HG03066 (cell line): ENCODE data around the gene GPX4.

ENCODE experiments used
- ATAC-seq: cut with Tn5 transposase; IDR thresholded peaks from one replicate; pipeline ENCODE4 v1.9.1; 2021; ENCODE audit warnings: low read depth; ENCODE audit not compliant: unreplicated experiment

Gene GPX4

DNA sequence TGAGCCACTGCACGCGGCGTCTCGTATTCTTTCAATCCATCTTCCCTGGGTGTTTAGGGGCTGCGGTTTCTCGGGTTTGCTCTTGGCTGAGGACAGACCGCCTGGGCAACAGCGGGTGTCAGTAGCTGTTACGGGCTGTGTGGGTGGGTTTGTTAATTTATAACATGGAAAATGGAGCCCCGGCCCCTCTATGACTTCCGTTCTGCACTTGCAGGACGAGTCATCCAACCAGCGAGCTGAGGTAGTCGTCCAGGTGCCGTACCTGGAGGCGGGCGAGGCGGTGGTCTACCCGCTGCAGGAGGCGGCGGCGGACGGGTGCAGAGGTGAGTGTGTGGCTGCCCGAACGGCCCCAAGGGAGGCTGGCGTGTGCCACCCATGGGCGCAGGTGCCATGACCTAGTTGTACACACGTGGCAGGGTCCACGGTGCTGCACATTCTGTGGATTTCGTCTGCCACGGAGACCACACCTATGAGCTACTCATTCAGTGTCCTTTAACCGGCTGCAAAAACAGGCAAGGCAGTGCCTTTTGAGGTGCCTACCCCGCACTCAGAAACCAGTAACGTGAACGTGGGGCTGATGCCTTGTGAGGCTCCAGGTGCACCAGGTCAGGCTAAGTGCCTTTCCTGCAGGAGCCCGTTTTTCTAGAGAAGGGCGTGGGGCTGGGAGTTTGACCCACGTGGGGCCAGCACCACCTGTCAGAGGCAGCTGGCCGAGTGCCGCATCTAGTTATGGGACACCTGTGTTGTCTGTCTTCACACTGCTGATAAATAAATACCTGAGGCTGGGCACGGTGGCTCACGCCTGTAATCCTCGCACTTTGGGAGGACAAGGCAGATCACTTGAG is 19.5 kb upstream of the GPX4 start:
- no peak for ATAC-seq

DNA sequence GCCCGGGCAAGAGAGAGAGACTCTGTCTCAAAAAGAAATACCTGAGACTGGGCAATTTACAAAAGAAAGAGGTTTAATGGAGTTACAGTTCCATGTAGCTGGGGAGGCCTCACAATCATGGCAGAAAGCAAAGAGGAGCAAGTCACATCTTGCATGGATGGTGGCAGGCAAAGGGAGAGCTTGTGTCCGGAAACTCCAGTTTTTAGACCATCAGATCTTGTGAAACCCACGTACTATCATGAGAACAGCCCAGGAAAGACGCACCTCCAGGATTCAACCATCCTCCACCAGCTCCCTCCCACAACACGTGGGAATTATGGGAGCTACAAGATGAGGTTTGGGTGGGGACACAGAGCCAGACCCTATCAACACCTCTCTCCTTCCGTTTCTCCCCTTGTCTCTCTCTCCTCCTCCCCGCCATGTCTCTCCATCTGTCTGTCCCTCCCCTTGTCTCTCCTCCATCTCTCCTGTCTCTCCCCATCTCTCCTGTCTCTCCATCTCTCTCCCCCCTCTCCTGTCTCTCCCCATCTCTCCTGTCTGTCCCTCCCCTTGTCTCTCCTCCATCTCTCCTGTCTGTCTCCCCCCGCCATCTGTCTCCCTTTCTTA is 18.6 kb upstream of the GPX4 start:
- no peak for ATAC-seq

DNA sequence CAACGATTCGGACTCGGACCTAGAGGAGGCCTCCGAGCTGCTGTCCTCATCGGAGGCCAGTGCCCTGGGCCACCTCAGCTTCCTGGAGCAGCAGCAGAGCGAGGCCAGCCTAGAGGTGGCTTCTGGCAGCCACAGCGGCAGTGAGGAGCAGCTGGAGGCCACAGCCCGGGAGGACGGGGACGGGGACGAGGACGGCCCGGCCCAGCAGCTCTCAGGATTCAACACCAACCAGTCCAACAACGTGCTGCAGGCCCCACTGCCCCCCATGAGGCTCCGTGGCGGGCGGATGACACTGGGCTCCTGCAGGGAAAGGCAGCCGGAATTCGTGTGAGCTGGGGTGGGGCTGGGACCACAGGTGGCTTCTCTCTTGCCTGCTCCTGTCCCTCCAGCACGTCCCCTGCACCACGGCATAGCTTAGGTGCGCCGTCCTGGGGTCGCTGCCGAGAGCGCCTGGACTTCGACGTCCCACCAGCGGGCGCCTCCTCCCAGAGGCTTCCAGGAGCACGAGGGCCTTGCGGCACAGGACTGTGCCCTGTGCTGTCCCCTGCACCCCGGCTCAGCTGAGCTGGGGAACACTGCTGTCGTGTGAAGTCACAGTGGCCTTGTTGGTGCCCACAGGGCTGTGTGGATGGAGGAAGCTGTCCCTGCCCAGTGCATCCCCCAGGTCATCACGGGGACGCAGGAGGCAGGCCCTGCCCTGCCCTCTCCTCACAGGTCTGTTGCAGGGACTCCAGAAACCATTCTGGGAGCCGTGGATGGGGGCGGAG is 17.9 kb upstream of the GPX4 start:
- no peak for ATAC-seq

DNA sequence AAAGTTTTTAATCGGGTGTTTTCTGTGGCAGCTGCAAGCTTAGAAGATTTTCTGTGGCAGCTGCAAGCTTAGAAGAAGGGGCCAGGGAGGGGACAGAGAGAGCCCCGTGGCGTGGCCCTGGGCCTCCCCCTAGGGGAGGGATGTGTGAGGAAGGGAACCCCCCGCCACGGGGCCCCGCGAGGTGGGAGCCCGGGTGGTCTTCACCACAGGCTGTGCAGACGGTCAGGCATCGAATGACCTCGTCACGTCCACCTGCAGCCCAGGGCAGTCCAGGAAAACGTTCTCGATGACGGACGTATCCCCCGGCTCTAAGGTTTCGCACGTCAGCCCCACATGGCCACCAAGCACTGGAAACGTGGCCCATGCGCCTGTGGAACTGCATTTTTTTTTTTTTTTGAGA is 17.2 kb upstream of the GPX4 start:
- no peak for ATAC-seq

DNA sequence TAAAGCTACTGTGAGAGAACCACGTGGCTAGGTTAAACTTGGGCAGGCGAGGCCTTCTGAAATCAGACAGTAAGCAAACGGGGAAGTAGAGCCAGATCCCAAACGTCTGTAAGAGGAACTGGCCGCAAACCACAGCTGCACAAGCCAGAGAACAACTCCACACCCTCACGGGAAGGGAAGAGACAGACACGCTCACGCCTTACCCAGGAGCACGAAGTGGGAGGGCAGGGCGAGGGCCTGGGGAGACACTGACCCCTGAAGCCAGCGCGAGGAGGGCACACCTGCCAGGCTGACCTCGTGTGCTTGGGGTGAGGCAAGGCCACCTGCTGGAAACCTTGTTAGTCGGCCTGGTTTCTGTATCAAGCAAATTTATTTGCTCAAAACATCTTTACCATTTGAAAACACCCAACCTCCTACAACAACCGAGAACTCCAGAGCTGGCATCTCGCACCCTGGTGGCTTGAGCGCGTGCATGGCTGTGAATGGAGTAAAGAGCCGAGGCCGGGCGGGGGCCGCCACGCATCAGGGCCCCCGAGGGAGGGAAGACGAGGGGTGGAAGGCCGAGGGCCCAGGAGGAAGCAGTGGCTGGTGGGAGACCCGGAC is 15.9 kb upstream of the GPX4 start:
- ATAC-seq: no peak

DNA sequence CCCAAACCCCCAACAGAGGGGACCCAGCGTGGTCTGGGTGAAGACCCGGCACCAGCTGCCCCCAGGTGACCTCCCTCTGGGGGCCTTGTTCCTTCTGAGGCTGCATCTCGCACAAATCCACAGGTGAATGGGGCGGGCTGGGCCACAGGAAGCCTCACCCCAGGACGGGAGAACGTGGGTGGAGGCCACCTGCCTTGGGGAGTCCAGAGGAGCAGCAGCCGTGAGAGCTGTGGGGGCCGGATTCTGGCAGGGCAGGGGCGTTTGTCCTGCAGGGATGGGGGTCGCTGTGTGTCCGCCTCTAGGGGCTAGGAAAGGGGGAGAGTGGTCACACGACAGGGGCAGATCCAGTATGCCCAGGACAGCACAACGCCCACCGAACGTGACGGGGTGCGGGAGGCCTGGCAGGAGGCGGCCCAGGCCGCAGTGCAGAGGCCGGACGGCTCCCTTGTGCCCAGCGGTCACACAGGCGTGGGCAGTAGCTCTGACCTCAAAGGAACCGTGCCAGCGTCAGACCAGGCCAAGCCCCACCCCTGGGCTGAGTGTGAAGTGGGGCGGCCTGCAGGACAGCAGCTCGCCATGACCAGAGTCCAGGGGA is 15.3 kb upstream of the GPX4 start:
- ATAC-seq: no peak

DNA sequence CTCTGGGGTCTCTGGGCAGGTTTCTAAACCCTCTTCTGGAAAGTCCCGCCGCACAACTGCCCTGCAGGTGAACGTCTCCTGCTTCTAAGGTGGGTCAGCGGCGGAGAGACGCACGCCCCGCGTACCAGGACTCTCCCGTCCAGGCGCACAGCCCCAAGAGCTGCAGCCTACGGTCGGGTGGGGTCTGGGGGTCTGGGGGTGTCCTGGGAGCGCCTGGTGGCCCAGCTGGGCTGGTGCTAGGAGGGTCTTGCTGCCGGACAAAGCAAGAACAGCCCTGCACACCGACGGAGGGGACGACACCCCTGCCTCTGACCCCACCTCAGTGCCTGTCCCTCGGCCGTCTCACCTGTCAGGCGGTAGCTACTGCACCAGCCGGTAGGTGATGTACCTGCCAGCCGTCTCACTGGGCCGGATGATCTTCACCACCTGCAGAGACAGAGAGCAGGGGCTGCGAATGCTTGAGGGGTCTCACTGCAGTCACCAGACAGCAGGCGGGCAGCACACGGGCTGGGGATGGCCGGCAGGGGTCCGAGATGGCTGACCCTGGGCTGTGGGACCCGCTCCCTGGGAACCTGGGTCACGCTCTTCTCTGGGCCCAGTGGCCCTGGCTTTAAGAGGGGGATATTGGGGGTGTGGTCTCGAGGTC is 14.5 kb upstream of the GPX4 start:
- no peak for ATAC-seq

DNA sequence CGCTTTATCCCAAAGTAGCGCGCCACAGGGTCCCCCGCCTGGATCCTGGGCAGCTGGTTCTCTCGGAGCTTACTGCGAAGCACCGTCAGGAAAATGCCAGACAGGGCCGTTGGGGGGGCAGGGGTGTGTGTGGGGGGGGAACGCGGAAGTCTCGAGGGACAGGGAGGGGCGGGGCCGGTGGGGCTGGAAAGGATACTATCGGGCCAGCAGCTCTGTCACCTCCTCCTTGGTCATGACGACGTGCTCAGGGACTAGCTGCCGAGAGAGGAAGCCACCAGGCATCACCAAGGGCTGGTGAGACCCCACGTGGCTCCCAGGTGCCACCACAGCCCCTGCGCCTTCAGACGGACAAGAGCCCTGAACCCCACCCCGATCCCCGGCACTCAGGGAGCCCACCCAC is 13.9 kb upstream of the GPX4 start:
- no peak for ATAC-seq

DNA sequence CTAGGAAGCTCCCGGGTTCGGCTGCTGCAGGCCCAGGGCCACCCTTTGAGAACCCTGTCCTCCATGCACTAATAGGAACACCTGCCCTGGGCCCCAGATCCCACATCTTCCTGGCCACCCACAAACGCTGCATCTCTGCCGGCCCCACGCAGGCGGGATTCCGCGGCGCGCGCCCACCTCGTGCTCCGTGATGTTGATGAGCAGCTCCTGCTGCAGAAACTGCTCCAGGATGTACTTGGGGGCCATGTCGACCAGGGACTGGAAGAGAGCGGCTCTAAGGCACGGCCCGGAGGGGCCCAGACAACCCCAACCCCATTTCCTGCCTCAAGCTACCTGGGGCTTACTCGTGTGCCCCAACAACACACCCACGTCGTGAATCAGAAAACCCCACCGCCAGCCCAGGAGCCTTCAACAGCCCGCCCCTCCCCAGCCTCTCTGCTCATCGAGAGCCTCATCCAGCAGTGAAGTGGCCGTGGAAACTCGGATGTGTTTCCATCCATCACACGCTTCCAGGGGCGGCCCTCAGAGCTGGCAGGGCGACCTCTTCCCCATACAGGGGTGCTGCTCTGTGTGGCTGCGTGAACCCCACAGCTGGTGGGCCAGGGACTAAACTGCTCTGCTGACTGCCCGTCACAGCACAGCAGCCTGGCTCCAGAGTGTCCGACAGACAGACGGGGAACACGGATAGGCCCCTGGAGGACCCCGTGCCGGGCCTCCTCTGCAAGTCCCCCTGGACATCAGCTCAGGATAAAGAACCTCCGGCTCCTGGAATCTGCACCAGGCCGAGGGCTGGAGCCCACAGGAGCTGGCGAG is 12.9 kb upstream of the GPX4 start:
- ATAC-seq: no peak

DNA sequence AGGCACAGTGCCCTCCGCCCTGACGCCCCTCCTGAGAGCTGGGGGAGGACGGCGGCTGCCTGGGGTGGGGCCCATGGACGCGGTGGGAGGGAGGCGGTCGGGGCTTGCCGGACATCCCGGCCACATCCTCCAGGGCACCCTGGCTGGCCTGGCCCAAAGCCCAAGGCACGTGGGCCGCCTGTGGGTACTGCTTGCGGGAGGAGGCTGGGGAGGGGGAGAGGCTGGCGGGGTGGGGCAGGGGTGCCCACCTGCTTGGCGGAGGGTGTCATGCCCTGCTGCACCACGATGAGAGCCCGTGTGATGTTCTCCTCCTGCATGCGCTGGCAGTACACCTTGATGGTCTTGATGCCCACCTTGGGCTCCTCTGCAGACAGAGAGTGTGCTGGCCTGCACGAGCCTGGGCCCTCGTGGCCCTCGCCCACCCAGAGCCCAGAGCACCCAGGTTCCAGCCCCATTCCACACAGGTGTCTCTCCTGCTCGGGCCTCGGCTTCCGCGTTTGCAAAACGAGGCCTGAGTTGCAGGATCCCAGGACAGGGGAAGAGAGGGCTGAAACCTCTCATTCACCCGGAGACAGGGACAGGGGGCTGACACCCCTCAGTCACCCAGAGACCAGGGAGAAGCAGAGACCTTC is 12.1 kb upstream of the GPX4 start:
- no peak for ATAC-seq

DNA sequence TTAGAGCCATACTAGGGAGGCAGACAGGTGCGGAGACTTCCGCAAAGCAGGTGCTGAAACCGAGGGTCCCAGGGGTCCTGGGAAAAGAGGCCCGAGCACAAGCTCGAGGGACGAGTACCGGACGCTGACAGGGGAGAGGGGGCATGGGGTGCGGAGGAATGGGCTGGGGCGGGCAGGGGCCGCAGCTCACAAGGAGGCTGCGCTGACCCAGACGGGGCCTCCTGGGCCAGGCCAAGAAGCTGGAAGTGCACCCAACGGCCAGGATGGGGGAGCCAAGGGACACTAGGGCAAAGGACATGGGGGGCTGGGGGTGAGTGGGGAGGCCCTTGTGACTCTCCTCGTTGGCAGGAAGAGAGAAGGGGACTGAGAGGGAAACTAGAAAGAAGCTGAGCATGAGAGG is 10.5 kb upstream of the GPX4 start:
- ATAC-seq: no peak

DNA sequence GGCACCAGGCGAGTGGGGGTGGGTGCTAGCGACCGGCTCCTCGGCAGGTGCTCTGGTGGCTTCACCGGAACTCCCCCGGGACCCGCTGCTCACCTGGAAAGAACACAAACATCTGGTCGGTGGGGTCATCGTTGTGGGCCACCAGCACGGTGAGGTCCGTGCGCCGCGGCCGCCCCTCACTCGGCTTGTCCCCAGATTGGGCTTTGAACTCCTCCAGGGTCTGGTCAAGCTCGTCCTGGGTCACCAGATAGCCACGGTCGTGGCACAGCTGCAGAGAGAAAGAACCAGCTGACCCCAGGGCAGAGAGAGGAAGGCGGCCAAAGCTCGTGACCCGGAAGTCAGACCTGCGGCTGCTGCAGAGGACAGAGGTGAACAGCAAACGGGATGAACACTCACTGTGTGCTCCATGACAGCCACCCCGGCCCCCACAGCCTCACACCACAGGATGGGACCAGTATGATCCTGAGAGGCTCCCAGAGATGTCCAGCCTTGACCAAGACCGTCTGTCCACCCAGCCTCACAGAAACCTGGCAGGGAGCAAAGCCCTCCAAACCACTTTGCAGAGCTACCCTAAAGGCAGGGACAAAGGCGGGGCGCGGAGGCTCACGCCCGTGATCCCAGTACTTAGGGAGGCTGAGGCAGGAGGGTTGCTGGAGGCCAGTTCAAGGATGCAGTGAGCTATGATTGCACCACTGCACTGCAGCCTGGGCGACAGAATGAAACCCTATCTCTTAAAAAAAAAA is 9.8 kb upstream of the GPX4 start:
- no peak for ATAC-seq

DNA sequence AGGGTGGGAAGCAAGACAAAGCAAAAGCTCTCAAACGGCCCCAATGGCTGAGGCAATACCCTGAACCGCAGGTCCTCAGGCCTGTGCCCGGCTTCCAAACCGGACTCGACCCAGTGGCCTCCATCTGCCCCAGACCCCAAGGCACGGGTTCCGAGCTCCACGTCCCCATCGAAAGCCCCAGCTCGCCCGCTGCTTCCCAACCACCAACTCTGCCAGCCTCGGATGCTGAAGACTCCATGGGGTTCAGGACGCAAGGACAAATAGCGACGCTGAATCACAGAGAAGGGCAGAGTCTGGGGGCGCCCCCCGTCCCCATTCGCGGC is 9.2 kb upstream of the GPX4 start:
- no peak for ATAC-seq

DNA sequence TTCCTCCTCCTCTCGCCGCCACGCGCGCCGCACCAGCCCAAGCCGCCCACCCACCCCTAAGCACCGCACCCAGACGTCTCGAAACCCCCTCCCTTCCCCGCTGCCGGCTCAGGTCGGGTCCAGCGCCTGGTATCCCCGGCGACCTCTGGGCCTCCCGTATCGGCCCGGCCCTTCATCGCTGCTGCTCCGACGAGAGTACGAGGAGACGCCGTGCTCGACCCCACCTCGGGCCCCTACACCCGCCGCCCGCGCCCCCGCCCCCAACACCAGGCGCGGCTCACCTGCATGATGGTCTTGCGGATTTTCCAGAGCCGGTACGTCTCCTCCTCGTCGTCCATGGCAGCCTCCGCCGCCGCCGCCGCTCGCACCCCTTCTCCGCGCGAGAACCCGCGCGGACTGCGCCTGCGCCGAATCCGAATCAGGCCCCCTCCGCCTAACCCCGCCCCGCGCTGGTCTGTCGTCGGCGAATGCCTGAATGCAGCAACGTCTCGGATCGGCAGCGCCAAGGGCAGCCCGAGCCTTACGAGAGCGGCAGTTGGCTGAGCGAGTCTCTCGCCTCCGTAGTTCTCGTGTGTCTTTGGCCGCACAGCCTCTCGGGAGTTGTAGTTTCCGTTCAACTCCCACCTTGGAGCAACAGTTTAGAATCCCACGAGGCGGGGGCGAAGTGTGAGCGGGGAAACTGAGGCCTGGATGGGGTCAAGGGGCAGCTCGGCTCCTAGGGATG is 8.7 kb upstream of the GPX4 start, which contains the start of gene POLR2E:
TSS of gene POLR2E (minus strand) at position 398 of the 724 bp plus-strand sequence. CDS start at position 338, 60 bp downstream.
- ATAC-seq: peak; percentile 79

DNA sequence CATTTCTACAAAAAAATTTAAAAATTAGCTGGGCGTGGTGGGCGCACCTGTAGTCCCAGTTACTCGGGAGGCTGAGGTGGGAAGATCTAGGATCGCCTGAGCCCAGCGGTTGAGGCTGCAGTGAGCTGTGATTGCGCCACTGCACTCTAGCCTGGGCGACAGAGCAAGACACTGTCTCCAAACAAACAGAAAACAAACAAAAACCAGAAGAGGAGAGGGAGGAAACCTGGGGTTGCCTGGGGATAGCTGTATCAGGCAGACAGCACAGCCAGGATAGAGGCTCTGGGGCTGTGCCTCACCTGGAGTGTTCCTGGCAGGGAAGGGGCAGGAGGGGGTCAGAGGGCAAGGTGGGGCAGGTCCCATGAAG is 6.0 kb upstream of the GPX4 start:
- ATAC-seq: no peak

DNA sequence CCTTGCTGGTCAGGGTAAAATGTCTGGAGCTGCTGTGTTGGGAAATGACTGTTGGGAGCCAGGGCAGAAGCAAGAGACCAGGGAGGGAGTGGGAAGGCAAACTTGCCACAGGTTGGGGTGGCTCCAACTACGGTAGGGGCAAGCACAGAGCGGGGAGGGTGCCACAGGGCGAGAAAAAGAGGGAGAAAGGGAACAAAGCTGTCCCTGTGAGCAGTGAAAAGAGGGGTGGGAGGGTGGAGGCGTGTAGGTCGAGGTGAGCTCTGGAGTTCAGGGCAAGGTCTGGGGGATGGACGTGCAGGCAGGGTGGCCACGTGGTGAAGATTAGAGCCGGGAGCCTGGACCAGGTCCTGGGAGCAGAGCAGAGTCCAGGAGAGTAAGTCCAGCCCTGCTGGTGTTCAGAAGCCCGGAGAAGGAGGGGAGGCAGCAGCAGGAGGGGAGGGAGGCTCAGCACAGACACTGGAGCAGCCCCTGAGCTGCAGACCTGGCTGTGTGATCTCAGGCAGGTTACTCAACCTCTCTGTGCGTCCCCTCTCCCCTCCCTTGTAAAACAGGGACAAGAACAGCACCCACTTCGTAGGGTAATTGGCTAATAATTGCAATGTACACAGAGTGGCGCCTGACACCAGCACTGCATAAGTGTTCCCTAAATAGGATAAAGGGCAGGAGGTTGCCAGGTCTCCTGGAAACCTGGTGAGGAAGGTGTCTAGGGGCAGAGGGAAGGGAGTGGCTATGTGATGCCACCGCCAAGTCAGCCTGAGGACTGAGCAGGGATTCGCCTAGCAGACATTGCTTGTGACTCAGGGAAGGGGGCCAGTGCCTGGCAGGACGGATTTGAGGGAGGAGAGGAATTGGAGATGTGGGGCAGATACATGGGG is 5.4 kb upstream of the GPX4 start:
- ATAC-seq: no peak

DNA sequence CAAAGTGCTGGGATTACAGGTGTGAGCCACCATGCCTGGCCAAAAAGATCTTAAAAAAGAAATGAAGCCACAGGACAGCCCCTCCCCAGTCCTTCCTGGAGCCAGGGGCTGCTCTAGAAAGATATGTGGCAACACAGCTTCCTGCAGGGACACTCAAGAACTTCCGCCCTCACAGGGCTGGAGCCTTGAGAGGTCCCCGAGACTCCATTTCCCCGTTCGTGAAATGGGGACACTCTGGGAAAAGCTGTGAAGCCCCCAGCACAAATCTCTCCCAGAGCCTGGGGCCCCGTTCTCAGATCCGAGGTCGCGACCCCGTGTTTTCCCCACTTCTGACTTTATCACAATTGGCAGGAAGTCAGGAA is 2.5 kb upstream of the GPX4 start:
- ATAC-seq: no peak
